HepG2 (cell line): ENCODE measurements around the gene SMYD2. TPM values are rescaled to one million over a fixed set of nuclear protein-coding genes. Genes with fewer than 3 reads are reported as not detected.

Experiments
- ATF1 ChIP-seq: IDR thresholded peaks from 2 replicates; pipeline ENCODE4 v1.6.1; 2016; ENCODE audit warnings: mild to moderate bottlenecking, control low read depth
- CERS6 ChIP-seq: sonication (generic); formaldehyde crosslinking; IDR thresholded peaks from 2 replicates; pipeline ENCODE4 v1.5.0; 2020; ENCODE audit warnings: missing genetic modification reagents
- IKZF5 ChIP-seq: IDR thresholded peaks from 2 replicates; pipeline ENCODE4 v1.6.1; 2018; ENCODE audit warnings: missing genetic modification reagents, mild to moderate bottlenecking, missing compliant biosample characterization
- JUND ChIP-seq: sonication (generic); formaldehyde crosslinking; IDR thresholded peaks from 2 replicates; pipeline ENCODE4 v1.8.0; 2022; ENCODE audit warnings: mild to moderate bottlenecking, missing genetic modification reagents
- KIAA2018 ChIP-seq: sonication (generic); formaldehyde crosslinking; IDR thresholded peaks from 2 replicates; pipeline ENCODE4 v1.5.0; 2020; ENCODE audit warnings: mild to moderate bottlenecking, missing genetic modification reagents, borderline replicate concordance
- PHF21A ChIP-seq: sonication (generic); formaldehyde crosslinking; IDR thresholded peaks from 2 replicates; pipeline ENCODE4 v1.5.0; 2020; ENCODE audit warnings: mild to moderate bottlenecking, missing genetic modification reagents
- POLR2G ChIP-seq: fragments of 200-400 bp; formaldehyde crosslinking; IDR thresholded peaks from 2 replicates; pipeline ENCODE4 v1.6.1; 2018; ENCODE audit warnings: mild to moderate bottlenecking, low read depth, low read length, moderate library complexity
- SP2 ChIP-seq: sonication (generic); formaldehyde crosslinking; IDR thresholded peaks from 2 replicates; pipeline ENCODE4 v1.5.1; 2020; ENCODE audit warnings: mild to moderate bottlenecking, missing genetic modification reagents
- ZBTB33 ChIP-seq: sonication (generic); formaldehyde crosslinking; IDR thresholded peaks from 2 replicates; pipeline ENCODE4 v1.4.0; 2020; ENCODE audit warnings: missing genetic modification reagents
- ZNF20 ChIP-seq: sonication (generic); formaldehyde crosslinking; IDR thresholded peaks from 2 replicates; pipeline ENCODE4 v1.4.0; 2020; ENCODE audit warnings: mild to moderate bottlenecking, moderate library complexity, missing genetic modification reagents
- ZNF224 ChIP-seq: sonication (generic); formaldehyde crosslinking; IDR thresholded peaks from 2 replicates; pipeline ENCODE4 v1.5.0; 2020; ENCODE audit warnings: mild to moderate bottlenecking, missing genetic modification reagents
- ZNF432 ChIP-seq: sonication (generic); formaldehyde crosslinking; IDR thresholded peaks from 2 replicates; pipeline ENCODE4 v1.5.0; 2020; ENCODE audit warnings: missing genetic modification reagents, mild to moderate bottlenecking, borderline replicate concordance
- ZNF556 ChIP-seq: sonication (generic); formaldehyde crosslinking; IDR thresholded peaks from 2 replicates; pipeline ENCODE4 v1.4.0; 2020; ENCODE audit warnings: mild to moderate bottlenecking, missing genetic modification reagents, borderline replicate concordance
- ZNF704 ChIP-seq: sonication (generic); formaldehyde crosslinking; IDR thresholded peaks from 2 replicates; pipeline ENCODE4 v1.8.1; 2023; ENCODE audit warnings: mild to moderate bottlenecking, inconsistent platforms, moderate library complexity, missing genetic modification reagents, borderline replicate concordance
- ZNF891 ChIP-seq: sonication (generic); formaldehyde crosslinking; IDR thresholded peaks from 2 replicates; pipeline ENCODE4 v1.5.0; 2020; ENCODE audit warnings: mild to moderate bottlenecking, missing genetic modification reagents
- polyA plus RNA-seq, 8 experiments: library from polyadenylated mRNA; depleted of rRNA in 3 of 8; stranded (reverse) in 7 of 8; unstranded in 1 of 8; fragments of >200 nt; fragmentation: Illumina TruSeq in 4 of 8; extraction: Trizol in 4 of 8; gene quantifications; 2 replicates each; pipeline versions ENCODE4 v1.2.1 to v1.2.3, GENCODE V29; 2011 to 2016; ENCODE audit warnings: low read depth in 4 of 8, missing spikeins in 1 of 8, mixed read lengths in 1 of 8; ENCODE audit not compliant: insufficient read depth in 1 of 8
- total RNA-seq, 5 experiments: library from RNA; depleted of rRNA; stranded (reverse); fragments of >200 nt; fragmentation: Illumina TruSeq; extraction: Trizol; gene quantifications; 2 replicates each; pipeline ENCODE4 v1.2.3, GENCODE V29; 2016; ENCODE audit warnings: low read depth in 1 of 5

Gene SMYD2
- total and polyA plus RNA-seq, 2 of the 13 experiments (the other 11 are each of a cell fraction or from before 2014, with no cell fraction given), result 72.7 to 139 TPM

- TF ChIP-seq KIAA2018 (CRISPR knock-in tag) (no peak), ZNF891 (CRISPR knock-in tag) (no peak), ZNF432 (CRISPR knock-in tag) (no peak), JUND (no peak), ZBTB33 (CRISPR knock-in tag) (no peak), SP2 (no peak), IKZF5 (CRISPR knock-in tag) (no peak), POLR2G (no peak), CERS6 (CRISPR knock-in tag) (no peak), ZNF224 (CRISPR knock-in tag) (no peak), ZNF20 (CRISPR knock-in tag) (no peak), ZNF704 (CRISPR knock-in tag) (no peak; the same call in 1 of the 2 replicates), ZNF556 (CRISPR knock-in tag) (no peak), PHF21A (CRISPR knock-in tag) (no peak), ATF1 (CRISPR knock-in tag) (no peak)
Observed at GRCh38 chr1:214281720-214282629, 1.0 kb downstream of the SMYD2 start (continued).
